ENCODE results near the gene IFT25. TPM values are rescaled to one million over a fixed set of nuclear protein-coding genes. Genes with fewer than 3 reads are reported as not detected.

IFT25 gene
- 26.7 to 36.6 TPM (median 28.3 TPM) in 5 replicates for total RNA-seq (2022; extraction: Qiagen RNA extraction; ENCODE audit: low read depth)

DNA sequence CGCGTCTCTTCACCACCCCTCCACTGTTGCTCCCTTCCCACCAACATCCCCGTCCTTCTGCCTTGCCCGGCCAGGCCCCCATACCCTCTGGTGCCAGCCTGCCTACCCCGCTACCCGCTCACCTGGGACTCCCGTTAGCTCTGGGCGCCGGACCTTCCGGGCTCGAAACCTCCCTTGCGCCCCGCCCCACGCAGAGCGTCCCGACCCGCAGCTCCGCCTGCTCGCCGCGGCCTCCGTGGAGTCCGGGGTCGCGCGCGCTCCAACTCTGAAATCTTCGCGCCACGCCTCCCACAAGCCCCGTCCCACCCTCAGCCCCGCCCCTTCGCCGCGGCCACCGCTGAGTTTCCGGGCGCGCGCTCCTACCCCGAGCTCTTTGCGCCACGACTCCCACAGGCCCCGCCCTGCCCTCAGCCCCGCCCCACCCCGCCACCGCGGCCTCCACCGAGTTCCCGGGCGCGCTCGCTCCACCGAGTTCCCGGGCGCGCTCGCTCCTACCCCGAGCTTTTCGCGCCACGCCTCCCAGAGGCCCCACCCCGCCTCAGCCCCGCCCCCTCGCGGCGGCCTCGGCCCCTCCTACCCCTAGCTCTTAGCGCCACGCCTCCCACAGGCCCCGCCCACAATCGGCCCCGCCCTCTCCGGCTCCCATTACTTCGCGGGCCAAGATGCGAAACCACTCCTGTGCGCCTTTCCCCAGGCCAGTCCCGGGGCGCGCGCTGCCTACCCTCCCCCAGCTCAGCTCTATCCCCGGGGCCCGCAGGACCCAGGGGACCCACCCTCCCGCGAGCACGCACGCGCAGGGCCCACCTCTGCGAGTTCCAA lies at the start of gene IFT25:
TSS of gene IFT25 (minus strand) at position 267 of the 819 bp plus-strand sequence. CDS start 5,617 bp downstream, outside the sequence.

DNA sequence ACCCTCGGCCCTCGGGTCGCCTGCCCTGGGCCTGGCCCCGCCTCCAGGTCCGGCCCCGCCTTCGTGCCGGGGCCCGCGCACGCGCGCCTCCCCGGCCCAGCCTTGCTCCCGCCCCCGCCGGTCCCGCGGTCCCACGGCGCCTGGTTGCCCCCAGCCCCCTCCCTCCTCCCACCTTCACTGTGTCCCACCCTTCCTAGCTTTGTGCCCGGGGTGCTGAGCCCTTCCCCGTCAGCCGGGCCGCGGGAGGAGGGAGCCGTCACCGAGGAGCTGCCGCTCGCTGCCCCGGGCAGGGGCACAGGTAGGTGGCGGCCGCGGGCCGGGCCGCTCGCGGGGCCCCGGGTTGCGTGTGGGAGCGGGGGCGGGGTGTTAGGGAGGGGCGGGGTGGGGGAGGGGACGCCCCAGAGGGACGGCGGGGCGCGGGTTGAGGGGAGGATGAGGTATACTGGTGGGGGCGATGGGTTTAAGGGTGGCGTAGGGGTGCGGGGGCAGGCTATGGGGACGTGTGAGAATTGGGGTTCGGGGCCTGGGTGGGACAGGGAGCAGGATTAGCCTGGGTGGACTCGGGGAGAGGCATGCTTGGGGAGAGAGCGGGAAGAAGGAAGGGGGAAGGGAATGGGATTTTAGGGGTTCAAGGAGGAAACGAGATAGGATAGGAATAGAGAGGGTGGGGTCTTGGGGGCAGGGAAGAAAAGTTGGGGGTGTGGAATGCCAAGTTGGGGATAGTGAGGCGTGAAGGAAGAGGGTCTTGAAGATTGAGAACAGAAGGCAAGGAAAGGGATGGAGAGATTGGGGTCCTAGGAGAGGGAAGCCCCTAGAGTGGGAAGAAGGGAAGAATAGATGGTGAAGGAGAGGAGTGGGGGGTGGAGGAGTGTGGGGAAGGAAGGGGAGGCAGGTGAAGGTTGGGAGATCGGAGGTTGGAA lies 1.0 kb upstream of the IFT25 start, which contains the start of gene LRRC42:
TSS of gene LRRC42 (plus strand) at position 99 of the 920 bp plus-strand sequence. CDS start 5,650 bp downstream, outside the sequence.

DNA sequence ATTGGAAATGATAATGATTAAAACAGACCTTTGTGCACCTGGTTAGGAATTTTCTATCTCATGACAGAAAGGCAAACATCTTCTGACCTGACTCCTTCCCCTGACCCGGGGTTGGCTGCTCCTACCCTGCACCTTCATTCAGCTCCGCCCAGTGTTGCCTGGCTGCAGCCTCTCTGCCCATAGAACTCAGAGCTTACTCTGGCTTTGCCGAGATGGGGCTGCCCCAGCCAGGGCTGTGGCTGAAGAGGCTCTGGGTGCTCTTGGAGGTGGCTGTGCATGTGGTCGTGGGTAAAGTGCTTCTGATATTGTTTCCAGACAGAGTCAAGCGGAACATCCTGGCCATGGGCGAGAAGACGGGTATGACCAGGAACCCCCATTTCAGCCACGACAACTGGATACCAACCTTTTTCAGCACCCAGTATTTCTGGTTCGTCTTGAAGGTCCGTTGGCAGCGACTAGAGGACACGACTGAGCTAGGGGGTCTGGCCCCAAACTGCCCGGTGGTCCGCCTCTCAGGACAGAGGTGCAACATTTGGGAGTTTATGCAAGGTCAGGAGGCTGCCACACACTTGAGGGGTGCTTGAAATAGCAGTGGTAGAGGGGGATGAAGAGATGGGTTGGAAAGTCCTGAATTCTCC lies 51.4 kb downstream of the IFT25 start, which contains the start of gene DIO1:
TSS of gene DIO1 (plus strand) at position 189 of the 638 bp plus-strand sequence. CDS start at position 213, 24 bp downstream.

DNA sequence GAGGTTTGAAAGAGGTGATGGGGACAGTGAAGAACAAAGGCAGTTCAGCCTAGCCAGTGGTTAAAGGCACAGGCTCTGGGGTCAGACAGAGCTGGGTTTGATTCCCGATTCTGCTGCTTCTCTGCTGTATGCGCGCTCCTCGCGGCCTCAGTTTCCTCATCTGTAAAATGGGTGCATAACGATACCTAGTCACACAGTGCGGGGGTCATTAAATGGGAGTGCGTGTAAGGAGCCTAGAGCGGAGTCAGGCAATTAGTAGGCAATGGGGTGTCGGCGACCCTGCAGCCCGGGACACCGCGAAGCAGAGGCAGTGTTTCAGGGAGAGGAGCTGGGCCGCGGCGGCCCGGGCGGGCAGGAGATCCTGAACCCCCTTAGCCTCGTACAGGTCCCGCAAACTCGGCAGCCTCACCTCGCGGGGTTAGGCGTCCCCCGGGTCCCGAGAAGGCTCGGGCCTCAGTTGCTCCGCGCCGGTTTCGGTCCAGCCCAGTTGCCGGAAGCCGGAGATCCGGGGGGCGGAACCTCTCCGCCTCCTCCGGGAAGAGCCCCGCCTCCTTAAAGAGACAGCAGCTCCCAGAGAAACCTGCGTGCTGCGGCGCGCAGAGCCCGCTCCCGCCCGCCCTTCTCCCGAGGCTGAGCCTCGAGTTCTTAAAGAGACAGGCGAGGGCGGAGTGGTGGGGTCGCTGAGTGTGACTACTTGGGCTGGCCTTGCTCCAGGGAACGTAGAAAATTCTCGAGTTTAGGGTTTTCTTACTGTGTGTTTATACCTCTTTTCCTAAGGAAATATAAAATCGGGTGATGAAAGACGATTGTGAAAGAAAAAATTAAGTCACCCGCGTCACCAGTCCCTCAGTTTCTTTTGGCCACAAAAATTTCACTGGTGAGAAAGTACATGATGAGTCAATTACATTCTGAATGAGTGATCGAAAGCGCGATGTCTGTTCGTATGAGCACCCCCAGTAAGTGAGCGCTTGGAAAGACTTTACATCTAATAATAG lies 55.9 kb downstream of the IFT25 start, which contains the start of gene YIPF1:
TSS of gene YIPF1 (minus strand) at position 494 of the 995 bp plus-strand sequence. CDS start 860 bp downstream, outside the sequence.

Other genes starting within 250 kb of the IFT25 start
- gene GLIS1, start 206.5 kb downstream of the IFT25 start, total RNA-seq (2022; extraction: Qiagen RNA extraction; ENCODE audit: low read depth): 0.03 to 0.06 TPM (median 0.04 TPM) in 3 of 5 replicates, not detected in the others
- gene NDC1, start 107.4 kb downstream of the IFT25 start, total RNA-seq (2022; extraction: Qiagen RNA extraction; ENCODE audit: low read depth): 23.6 to 31.7 TPM (median 27.7 TPM) in 5 replicates
- 11.2 to 14.2 TPM (median 14.0 TPM) in 5 replicates for gene YIPF1, start 55.9 kb downstream of the IFT25 start, total RNA-seq (2022; extraction: Qiagen RNA extraction; ENCODE audit: low read depth)
- not detected in 5 replicates for gene DIO1, start 51.5 kb downstream of the IFT25 start, total RNA-seq (2022; extraction: Qiagen RNA extraction; ENCODE audit: low read depth)
- gene LRRC42, start 651 bp upstream of the IFT25 start, total RNA-seq (2022; extraction: Qiagen RNA extraction; ENCODE audit: low read depth): 24.1 to 28.4 TPM (median 27.4 TPM) in 5 replicates
- gene LDLRAD1, start 72.5 kb upstream of the IFT25 start, total RNA-seq (2022; extraction: Qiagen RNA extraction; ENCODE audit: low read depth): not detected in 5 replicates
- gene TMEM59, start 107.5 kb upstream of the IFT25 start, total RNA-seq (2022; extraction: Qiagen RNA extraction; ENCODE audit: low read depth): 109 to 141 TPM (median 124 TPM) in 5 replicates
- gene TCEANC2, start 107.9 kb upstream of the IFT25 start, total RNA-seq (2022; extraction: Qiagen RNA extraction; ENCODE audit: low read depth): 1.6 to 4.0 TPM (median 3.1 TPM) in 5 replicates
- gene CDCP2, start 207.3 kb upstream of the IFT25 start, total RNA-seq (2022; extraction: Qiagen RNA extraction; ENCODE audit: low read depth): not detected in 5 replicates